Hepatocyte (in vitro differentiated cells): ENCODE data around the gene CLDN6.

Source experiments
- EZH2 ChIP-seq: fragments of 200-600 bp; sonication (generic); IDR thresholded peaks from 2 replicates; pipeline ENCODE4 v1.6.1; 2016; ENCODE audit warnings: antibody characterized with exemption, mild to moderate bottlenecking, borderline replicate concordance
- EZH2phosphoT487 ChIP-seq: fragments of 200-600 bp; sonication (generic); IDR thresholded peaks from one replicate; pipeline ENCODE4 v1.6.1; 2018; ENCODE audit warnings: antibody characterized with exemption, mild to moderate bottlenecking, low read depth, moderate library complexity; ENCODE audit not compliant: unreplicated experiment, severe bottlenecking
- TF ChIP-seq, protein P1 (sequence below): fragments of 200-600 bp; sonication (generic); IDR thresholded peaks from 2 replicates; pipeline ENCODE4 v1.5.1; 2016; ENCODE audit warnings: antibody characterized with exemption, mild to moderate bottlenecking; ENCODE audit not compliant: poor library complexity

DNA sequence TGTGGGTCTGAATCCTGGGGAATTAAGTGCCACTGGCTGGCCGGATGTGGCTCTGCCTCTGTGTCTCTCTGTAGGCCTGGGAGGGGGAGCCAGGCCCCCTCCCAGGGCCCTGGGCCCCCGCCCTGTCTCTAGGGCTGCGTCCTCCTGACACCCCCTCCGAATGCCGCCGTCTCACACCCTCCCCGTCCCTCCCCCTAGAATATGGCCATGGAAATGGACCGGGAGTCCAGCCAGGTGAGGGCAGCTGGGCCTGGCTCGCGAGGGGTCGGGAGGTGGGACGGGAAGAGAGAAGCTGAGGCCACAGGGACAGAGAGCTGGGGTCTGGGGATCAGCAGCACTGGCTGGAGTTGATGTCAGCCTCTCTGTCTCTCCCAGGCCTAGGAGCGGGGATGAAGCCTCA, 21.7 kb downstream of the CLDN6 start:
- TF ChIP-seq, protein P1, sequence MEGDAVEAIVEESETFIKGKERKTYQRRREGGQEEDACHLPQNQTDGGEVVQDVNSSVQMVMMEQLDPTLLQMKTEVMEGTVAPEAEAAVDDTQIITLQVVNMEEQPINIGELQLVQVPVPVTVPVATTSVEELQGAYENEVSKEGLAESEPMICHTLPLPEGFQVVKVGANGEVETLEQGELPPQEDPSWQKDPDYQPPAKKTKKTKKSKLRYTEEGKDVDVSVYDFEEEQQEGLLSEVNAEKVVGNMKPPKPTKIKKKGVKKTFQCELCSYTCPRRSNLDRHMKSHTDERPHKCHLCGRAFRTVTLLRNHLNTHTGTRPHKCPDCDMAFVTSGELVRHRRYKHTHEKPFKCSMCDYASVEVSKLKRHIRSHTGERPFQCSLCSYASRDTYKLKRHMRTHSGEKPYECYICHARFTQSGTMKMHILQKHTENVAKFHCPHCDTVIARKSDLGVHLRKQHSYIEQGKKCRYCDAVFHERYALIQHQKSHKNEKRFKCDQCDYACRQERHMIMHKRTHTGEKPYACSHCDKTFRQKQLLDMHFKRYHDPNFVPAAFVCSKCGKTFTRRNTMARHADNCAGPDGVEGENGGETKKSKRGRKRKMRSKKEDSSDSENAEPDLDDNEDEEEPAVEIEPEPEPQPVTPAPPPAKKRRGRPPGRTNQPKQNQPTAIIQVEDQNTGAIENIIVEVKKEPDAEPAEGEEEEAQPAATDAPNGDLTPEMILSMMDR: no peak
- TF ChIP-seq EZH2 (no peak), EZH2phosphoT487 (no peak)
